ENCODE data around the gene TGM1.
"Not testable (repeated sequence)": the region's sequence is repeated elsewhere in the genome, so short reads cannot be mapped to it uniquely, and the experiment has no call there.

The TGM1 gene

DNA sequence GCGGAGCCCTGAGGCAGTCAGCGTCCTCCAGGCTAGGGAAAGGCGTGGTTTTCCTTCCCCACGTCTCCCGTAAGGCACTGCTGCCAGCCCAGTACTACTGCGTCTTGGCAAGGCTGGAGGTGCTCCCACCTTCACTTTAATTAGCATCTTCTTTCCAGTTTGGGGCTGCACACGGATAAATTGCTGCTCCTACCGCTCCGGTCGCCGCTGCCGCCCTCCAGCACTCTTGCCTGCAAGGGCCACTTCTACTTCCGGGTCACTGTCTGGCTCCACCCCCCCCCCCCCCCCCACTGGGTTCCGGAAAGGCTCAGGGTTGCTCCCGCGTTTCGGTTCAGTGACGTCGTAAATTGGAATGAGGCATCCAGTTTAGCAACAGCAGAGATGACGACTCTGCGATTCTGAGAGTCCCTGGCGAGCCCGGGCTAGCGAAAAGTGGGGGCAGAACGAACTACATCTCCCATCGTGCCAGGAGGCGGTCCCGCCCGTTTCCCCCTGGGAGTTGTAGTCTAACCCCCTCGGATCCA lies 30.8 kb downstream of the TGM1 start, which contains the start of gene NEDD8:
Gene NEDD8 (minus strand): TSS at position 247 of the 524 bp plus-strand sequence. CDS start 100 bp downstream, at position 147.
- DNase-seq, result peak; percentile 84

DNA sequence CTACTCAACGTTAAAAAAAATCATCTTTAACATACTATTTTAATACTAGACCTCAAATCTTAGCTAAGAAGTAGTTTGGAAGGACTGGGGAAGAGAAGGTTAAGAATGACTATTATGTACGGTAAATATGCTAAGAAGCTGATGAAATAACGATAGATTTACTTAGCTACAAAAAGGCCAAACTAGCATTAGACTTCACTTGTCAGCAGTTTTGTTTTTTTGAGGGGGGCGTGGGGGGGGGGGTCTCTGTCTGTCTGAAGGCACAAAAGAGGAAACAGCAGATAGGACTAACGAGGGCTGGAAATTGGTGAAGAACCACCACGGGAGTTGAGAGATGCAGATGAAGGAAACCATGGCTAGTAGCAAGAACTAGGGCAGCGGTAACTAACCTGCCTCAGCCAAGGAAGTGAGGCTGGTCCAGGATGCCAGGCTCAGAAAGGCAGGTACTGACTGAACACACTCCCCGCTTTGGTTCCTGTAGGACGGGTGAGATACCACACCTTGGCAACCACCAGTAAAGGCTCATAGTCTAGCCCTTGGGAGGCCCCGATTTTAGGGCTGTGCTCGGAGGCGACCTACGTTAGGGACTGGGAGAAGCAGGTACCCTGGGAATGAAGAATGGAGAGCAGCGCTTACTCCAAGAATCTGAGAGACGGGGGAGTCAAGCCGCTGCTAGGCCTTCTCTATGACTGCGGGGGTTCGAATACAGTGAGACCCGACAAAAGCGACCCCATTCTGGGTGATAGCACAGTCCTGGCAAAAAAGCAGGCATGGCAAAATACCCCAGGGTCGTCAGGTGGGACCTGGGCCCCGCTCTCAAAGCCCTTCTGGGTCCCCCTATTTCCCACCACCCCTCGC lies 31.5 kb downstream of the TGM1 start:
- no peak for DNase-seq

DNA sequence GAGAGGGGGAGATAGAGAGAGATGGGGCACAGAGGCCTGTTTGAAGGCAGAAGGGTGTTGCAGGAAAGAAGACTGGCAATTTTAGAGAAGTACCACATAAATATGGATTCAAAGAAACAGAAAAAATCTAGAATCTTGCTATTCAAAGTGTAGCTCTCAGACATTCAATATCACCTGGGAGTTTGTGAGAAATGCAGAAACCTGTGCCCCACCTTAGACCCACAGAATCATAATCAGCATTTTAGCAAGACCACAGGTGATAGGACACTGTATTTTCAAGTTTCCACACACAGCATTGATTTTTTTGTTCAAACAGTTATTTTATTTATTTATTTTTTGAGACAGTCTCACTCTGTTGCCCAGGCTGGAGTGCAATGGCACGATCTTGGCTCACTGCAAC lies 34.1 kb downstream of the TGM1 start:
- no peak for DNase-seq

DNA sequence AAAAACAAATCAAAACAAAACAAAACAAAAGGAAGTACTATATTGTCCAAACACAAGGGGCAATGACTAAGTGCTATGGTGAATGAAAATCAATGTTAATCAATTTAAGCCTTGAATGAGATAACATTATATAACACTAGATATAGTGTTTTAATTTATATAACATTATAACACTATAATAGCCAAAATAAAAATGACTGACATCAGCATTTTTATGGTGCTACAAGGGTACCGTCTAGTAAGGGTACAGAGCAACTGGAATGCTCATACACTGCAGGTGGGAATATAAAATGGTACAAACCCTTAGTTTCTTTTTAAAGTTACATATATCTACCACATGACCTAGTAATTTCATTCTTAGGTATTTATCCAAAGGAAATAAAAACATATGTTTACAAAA lies 36.5 kb downstream of the TGM1 start:
- no peak for DNase-seq

DNA sequence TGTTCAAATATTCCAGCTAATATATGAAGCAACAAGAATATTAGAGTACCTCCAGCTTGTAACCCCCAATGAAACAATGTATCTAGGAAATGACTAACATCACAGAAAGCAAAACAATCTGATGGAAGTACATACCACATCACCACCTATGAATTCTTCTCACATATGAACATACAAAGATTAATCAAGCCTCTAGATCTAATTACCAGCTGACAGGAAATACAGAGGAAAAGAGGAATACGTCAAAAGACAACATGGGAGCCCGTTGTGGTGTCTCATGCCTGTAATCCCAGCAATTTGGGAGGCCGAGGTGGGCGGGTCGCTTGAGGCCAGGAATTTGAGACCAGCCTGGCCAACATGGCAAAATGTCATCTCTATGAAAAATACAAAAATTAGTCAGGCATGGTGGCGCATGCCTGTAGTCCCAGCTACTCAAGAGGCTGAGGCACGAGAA lies 38.3 kb downstream of the TGM1 start:
- no peak for DNase-seq

DNA sequence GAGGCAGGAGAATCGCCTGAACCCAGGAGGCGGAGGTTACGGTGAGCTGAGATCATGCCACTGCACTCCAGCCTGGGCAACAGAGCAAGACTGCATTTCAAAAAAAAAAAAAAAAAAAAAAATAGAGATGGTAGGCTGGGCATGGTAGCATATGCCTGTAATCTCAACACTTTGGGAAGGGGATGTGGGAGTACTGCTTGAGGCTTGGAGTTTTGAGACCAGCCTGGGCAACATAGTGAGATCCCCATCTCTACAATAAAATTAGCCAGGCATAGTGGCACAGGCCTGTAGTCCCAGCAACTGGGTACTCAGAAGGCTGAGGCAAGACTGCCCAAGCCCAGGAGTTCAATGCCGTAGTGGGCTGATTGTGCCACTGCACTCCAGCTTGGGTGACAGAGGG lies 40.0 kb downstream of the TGM1 start:
- not testable (repeated sequence) for DNase-seq

DNA sequence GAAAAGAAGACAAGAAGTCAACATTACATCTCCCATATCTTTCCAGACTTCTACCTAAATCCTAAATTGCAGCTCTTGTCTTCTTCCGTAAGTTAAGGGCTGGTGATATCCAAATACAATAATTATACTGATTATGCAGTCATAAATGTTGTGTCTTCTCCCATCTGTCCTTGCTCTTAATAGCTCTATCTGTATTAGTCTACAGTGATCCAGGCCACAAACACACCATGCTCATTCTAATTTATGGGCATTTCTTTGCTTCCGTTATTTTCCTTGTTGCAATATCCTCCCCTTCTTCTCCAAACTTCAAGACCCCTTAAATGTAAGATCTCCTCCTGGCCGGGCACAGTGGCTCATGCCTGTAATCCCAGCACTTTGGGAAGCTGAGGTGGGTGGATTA lies 43.5 kb downstream of the TGM1 start:
- DNase-seq, result no peak

DNA sequence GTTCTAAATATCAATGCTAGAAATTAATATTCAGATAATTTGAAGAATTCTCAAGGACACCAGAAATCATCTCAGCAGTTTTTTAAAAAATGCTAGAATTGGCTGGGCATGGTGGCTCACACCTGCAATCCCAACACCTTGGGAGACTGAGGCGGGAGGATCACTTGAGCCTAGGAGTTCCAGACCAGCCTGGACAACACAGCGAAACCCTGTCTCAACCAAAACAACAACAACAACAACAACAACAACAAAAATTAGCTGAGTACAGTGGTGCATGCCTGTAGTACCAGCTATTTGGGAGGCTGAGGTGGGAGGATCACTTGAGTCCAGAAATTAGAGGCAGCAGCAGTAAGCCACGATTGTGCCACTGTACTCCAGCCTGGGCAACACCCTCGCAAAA lies 43.9 kb downstream of the TGM1 start:
- no peak for DNase-seq

DNA sequence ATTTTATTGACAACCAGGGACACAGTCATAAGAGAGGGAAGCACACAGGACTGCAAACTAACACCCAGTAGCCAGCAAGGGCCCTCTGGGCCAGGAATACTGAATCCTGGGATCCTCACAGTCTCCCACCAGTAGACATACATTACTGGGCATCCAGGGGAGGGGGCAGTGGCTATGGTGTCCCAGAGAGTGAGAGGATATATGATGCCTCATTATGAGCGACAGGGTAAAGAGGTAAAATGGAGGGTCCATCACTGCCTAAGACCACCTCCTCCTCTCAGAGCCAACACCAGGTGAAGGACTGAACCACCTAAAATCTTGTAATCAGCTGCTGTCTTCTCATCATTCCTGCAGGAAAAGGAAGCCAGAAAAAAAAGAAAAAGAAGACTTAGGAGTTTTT lies 46.1 kb downstream of the TGM1 start:
- not testable (repeated sequence) for DNase-seq

DNA sequence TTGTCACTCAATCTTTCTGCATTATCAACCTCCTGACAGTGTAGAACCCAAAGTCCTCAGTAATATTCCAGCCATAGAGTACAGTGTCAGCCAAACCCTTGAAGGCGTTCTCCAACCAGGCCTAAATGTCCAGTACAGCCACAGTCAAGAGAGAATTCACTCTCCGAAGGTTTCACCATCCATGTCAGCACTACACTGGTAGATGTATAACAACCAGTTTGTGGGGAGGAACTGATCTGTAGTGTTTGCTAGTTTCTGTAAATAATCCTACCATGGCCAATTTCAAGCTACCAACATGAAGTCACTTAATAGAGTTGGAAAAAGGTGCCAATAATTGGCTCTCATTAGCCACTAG lies 46.7 kb downstream of the TGM1 start:
- DNase-seq, result no peak

DNA sequence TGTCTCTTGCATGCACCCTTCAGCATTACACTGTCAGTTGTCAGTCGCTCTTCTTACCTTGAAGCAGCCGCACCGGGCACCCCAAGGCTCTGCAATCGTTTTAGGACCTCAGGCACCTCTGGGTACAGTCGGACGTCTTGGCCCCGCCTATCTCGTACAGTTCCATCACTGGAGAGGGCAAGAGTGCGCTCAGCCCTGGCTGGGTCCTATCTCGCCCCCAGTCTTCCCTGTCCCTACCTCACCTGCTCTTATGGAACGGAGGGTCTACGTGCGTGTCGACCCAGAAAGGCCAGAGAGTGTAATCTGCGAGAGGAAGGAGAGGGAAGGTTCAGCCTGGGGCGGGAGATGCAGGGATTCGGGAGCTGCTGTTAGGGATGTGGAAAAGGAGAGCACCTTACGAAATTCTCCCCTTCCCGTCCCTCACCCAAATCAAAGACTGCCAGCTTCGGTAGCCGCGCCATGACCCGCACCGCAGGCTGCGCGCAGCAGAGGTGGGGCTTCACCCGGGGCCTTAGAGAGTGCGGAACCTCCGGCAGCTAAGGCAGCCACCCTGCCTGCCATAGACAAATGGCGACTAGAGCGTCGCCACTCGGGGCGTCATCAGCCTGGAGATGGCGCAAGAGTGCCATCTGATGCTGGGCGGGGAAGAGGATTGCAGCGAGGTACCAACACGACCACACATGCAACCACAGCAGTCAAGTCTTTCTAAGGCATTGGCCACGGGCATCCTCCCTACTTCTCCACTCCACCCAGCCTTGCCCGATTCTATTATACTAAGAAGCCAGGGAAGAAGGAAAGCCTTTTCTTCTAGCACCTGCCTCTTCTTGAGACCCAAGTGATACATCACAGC lies 47.3 kb downstream of the TGM1 start, which contains the start of gene MDP1:
Gene MDP1 (minus strand): TSS at position 572 of the 850 bp plus-strand sequence. CDS start 111 bp downstream, at position 461.
- DNase-seq, result peak; percentile 91

DNA sequence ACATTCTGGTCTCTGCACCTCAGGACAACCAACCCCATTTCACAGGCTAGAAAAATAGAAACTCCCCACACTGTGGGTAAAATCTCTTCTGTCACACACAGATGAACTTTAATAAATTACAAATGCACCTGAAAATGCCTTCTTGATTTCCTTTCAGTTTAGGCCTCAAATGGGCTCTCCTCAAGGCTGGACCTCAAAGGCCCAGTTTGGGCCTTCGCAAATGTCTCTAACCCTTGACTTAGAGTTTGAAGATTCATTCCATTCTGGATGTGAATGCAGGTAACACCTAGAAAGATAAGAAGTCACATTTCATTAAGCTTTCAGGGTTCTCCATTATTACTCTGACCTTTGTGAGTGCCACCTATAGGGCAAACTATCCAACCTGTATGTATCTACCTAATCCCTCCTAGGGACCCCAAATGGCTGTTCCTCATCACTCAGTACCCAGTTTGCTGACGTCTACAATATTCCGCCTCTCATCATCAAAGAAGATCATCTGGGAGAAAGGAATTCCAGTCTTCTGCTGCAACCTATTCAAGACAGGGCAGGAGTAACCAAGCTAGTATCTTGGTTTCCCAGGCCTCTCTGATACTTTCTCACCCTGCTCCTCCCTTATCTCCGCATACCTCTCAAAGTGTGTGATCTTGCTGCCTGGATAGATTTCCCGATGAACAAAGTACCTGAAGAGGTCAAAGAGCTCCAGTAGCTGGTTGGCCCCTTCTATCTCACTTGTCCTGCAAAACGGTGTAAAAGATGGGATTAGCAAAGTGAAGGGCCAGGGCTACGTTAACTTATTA lies 48.9 kb downstream of the TGM1 start:
- no peak for DNase-seq

DNA sequence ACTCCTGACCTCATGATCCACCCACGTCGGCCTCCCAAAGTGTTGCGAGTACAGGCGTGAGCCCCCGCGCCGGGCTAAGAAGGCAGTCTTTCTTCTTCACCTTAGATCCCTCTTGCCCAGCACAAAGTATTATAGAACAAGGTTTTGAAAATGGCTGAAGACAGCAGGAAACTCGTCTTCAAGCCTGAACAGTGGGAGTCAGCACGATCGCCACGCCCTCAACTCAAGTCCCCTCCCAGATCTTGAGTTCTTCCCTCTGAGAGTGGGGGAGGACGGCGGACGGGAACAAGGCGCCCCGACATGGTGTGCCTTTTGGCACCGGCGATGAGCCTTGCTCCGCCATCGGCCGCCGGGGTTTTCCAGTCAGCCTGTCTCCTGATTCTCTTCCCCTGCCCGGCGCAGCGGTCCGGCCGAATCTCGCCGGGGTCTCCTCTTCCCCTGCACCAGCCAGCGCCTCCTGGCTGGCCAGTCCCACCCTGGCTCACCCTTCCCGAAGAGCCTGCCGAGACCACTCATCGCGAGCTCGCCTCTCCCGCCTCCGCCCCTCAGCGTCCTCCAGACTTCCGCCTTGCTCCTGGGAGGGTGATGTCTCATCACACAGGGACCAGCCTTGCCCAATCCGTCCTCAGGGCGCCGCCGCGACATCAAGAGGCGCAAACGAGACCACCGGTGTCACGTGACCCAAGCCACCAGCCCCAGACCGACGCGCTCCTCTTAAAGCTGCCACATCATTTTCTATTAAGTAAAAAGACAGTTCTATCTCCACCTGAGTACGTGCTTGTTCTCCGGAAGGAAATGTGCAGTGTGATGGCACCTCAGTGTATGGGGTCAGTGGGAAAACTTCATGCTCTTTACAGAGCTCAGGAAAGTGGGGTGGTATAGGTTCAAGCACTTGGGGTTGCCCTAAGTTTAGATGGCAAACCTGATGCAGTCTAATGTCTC lies 49.8 kb downstream of the TGM1 start, which contains the start of gene CHMP4A:
Gene CHMP4A (minus strand): TSS at position 565 of the 942 bp plus-strand sequence. CDS start 49 bp downstream, at position 516.
- peak; percentile 96 for DNase-seq

DNA sequence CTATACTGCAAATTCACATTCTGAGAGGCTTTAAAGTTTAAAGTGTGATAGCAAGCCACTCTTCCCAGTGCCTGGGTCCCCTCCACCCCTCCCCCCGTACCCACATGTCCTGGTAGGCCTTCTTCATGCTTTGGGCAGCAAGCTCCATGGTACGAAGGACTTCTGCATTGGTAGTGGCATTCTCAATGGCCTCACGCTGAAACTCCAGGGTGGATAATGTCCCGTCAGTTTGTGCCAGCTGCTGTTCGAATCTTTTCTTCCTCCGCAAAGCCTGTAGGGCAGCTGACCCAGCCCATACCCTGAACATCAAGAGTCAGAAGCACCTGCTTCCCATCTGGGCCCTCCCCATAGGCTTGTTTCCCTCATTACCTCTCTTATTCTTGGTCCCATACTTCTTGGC lies 51.7 kb downstream of the TGM1 start:
- DNase-seq, result no peak

DNA sequence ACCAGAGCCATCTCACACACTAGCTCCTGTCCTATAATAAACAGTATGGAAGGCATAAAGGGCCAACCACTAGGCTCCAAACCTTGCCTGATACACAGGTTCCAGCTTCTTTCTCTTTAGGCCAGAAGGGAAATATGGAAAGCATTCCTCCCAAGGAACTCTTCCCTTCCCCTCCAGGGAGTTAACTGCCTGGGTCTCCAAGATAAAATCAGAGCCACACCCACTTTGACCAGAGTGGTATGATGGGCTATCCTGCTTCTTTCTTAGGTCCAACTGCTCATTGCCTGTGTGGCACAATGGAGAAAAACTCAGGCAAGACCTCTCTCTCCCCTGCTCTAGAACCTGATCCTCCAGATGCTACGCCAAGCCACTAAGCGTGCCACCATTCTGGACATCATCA lies 55.4 kb downstream of the TGM1 start:
- no peak for DNase-seq

DNA sequence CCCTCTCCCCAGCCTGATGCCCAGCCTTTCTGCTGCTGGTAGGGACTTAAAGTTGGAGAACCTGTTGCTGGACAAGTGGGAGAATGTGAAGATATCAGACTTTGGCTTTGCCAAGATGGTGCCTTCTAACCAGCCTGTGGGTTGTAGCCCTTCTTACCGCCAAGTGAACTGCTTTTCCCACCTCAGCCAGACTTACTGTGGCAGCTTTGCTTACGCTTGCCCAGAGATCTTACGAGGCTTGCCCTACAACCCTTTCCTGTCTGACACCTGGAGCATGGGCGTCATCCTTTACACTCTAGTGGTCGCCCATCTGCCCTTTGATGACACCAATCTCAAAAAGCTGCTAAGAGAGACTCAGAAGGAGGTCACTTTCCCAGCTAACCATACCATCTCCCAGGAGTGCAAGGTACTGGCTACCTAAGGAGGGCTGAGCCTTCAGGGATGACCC lies 55.8 kb downstream of the TGM1 start:
- DNase-seq, result no peak

DNA sequence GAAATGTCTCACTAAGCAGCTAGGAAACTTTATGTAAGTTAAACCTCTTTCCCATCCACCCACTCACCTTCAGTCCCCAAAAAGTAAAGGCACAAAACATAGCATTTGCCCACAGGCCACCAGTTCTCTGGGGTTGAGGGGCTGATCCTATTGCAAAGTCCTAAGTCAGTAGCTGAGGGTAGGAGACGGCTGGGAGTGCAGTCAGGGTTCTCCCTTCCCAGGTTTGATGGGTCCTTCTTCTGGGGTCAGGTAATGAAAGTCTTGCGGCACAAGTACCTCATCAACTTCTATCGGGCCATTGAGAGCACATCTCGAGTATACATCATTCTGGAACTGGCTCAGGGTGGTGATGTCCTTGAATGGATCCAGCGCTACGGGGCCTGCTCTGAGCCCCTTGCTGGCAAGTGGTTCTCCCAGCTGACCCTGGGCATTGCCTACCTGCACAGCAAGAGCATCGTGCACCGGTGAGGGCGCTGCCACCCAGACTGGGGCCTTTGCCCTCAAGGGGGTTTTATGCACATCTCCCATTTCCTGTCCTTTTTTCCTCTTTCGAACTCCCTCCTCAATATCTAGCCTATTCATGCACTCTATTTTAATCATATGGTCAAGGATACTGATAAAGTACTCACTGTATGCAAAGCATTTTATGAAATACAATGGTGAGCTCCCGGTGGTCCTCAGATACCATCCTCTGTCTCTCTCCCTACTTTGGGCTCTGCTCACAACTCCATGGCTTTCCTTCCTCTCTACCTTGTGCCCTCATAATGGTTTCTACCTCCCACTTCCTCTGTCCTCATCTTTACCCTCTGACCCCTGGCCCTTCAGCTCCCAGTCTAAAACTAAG lies 56.5 kb downstream of the TGM1 start:
- DNase-seq, result no peak

DNA sequence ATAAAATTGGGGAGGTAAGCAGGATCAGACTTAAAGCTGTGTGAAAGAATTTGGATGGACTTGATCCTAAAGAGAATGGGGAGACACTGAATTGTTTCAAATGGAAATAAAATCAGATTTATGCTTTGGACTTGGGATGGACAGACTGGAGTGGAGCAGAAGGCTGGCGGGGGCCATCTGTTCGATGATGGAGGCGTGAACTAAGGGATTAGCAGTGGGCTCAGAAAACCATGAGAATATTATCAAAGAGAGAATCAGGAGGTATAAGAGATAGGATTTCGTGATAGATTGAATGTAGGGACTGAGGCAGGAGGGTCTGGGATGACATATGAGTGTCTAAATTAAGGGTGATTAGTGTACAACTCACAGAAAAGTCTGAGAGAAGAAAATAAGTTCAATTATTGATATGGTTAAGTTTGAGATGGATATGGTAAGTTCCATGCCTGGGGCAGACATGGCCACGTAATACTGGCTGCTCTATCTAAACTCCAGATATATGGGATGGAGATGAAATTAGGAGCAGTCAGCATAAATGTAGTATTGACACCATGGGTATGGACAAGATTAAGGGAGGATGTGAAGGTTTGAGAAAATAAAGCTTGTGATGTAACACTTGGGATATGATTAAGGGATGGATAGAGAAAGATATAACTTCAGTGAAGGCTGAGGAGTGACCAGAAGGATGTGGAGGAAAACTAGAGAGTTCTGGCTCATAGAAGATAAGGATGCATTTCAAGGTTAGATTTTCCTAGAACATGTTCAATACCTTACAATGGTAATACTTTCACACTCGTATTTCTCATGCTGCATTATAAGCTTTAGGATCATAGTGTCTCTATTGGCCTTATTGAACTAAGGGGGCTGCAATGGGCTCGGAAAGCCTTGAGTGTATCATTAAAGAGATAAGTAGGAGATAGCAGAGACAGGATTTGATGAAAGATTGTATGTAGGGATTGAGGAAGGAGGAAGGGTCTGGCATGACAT lies 58.5 kb downstream of the TGM1 start:
- no peak for DNase-seq

Measured in NCI-H2029 (cell line).